Ramos (cell line): ENCODE results near the gene HMGB3.
"Not testable (repeated sequence)": the region's sequence is repeated elsewhere in the genome, so short reads cannot be mapped to it uniquely, and the experiment has no call there.

Experiments
- in situ Hi-C: fragments of 300-500 bp; cut with MboI; formaldehyde crosslinking; loops from one replicate; pipeline ENCODE4 v1.14.3; 2022; ENCODE audit warnings: low sequenced_read_pairs; ENCODE audit not compliant: unreplicated experiment

HMGB3 gene

GRCh38 chrX:150975655-150976390 lies 7.3 kb upstream of the HMGB3 start:
- in situ Hi-C loops: no loop called here

GRCh38 chrX:150977411-150978162 lies 5.5 kb upstream of the HMGB3 start:
- in situ Hi-C loops: no loop called here

GRCh38 chrX:150980186-150980585 lies 2.9 kb upstream of the HMGB3 start:
- in situ Hi-C loops: no loop called here

- in situ Hi-C loops: no loop called here
Measured at GRCh38 chrX:150980711-150981110, 2.4 kb upstream of the HMGB3 start.

- in situ Hi-C loops: no loop called here
Measured at GRCh38 chrX:150982235-150982787, 824 bp upstream of the HMGB3 start.

DNA sequence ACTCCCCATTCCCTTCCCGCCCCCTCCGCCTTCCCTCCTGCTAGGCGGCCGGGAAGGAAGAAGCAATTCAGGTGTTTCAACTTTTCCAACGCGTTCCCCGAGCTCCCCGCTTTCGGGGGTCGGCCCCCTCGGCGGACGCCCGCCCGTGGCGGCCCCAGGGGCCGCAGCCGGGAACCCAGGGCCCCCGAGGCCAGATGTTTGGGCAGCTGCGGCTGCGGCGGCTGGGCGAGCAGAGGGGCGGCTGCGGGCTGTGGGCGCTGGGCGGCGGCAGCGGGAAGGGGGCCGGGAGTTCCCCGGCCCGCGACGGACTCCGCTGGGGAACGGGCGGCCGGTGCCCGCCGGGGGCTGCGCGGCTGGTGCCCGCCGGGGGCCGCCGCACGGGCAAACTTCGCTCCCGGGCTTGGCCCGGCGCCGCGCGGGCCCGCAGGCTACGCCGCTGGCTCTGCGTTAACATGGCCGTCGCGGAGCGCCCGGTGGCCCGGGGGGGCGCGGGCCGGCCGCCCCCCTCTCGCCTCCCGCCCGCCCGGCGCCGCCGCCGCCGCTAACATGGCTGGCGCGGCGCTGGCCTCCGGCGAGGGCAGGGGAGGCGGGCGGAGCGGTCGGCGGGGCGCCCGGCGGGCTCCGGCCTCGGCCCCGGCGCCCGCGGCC lies 510 bp downstream of the HMGB3 start:
- in situ Hi-C loops: no loop called here

GRCh38 chrX:150984169-150984824 lies 1.2 kb downstream of the HMGB3 start:
- in situ Hi-C loops: no loop called here

DNA sequence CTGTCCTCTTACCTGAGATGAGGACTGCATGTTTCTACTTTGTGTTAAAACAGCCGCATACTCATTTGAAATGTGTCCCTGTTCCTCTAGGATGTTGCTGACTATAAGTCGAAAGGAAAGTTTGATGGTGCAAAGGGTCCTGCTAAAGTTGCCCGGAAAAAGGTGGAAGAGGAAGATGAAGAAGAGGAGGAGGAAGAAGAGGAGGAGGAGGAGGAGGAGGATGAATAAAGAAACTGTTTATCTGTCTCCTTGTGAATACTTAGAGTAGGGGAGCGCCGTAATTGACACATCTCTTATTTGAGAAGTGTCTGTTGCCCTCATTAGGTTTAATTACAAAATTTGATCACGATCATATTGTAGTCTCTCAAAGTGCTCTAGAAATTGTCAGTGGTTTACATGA lies 4.6 kb downstream of the HMGB3 start:
- in situ Hi-C loops: not testable (repeated sequence)

DNA sequence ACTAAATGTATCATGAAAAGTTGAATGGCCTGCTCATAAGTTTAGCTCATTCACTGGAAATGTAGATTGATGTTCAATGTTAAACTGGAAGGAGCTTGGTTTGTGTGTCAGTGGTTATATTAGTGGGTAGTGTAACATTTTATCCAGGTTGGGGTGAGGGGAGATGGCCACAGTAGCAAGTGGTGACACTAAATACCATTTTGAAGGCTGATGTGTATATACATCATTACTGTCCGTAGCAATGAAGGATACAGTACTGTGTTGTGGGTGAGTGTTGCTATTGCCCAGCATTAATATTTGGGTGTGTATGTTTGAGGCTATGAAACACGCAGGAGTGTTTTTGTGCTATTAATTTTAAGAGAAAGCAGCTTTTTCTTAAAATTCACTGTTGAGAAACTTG lies 6.3 kb downstream of the HMGB3 start:
- in situ Hi-C loops: no loop called here

- in situ Hi-C loops: no loop called here
Measured at GRCh38 chrX:150990910-150991309, 7.8 kb downstream of the HMGB3 start.

- in situ Hi-C loops: no loop called here
Measured at GRCh38 chrX:151000861-151001331, 17.8 kb downstream of the HMGB3 start.

DNA sequence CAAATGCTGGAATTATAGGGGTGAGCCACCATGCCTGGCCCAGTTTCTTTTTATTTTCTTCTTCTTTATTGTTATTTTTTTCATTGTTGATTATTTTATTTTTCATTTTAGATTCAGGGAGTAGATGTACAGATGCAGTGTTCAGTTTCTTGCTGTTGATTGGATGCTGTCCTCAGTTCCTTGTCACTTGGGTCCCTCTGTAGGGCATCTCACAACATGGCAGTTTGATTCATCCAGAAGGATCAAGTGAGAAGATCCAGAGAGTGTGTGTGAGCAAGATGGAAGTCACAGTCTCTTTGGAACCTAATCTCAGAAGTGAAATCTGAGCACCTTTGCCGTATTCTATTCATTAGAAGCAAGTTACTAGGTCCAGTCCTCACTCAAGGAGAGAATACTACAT lies 20.9 kb downstream of the HMGB3 start:
- in situ Hi-C loops: no loop called here

DNA sequence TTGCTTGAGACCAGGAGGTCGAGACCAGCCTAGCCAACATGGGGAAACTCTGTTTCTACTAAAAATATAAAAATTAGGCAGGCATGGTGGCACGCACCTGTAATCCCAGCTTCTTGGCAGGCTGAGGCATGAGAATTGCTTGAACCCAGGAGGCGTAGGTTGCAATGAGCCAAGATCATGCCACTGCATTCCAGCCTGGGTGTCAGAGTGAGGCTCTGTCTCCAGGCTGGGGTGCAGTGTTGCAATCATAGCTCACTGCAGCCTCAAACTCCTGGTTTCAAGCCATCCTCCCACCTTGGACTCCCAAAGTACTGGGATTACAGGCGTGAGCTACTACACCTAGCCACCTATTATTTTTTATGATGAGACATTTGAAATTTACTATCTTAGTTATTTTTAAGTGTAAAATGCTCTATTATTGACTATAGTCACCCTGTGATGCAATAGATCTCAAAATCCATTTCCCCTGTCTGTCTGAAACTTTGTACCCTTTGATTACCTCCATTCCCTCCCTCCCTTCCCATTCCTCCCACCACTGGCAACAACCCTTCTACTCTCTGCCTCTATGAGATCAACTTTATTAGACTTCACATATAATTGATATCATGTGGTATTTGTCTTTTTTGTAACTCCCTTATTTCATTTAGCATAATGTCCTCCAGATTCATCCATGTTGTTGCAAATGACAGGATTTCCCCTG lies 23.4 kb downstream of the HMGB3 start:
- in situ Hi-C loops: no loop called here

GRCh38 chrX:151009582-151009981 lies 26.4 kb downstream of the HMGB3 start:
- in situ Hi-C loops: no loop called here

GRCh38 chrX:151013164-151013743 lies 30.1 kb downstream of the HMGB3 start:
- in situ Hi-C loops: no loop called here

DNA sequence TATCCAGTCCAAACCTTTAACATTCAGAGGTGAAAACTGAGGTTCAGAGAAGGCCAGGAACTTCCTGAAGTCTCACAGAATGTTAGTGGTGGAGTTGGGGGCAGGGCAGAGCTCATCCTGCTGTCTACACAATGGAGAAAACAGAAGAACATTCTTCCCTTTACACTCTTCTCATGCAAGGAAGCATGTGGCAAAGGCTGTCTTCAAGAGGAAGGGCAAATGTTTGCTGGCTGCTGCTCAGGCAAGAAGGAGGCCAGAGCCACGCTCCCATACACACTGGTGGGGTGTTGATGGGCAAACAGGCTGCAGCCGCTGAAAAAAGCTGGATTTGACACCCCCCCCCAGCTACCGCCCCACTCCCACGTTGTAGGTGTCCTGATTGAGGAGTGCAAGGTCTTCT lies 32.5 kb downstream of the HMGB3 start:
- in situ Hi-C loops: no loop called here

DNA sequence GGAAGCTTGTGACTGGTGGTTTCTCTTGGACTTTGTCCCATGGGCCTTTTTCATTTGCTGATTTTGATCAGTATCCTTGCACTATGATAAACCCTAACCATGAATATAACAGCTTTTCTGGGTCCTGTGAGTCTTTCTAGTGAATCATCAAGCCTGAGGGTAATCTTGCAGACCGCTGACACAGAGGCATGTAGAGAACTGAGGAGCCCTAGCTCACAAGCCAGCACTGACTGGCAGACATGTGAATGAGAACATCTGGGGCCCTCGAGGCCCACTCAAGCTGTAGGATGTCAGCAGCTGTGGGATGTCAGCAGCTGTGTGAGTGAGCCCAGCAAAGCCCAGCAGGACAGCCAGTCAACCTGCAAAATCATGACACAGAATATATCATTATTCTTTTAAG lies 36.7 kb downstream of the HMGB3 start:
- in situ Hi-C loops: no loop called here

GRCh38 chrX:151030845-151031244 lies 47.7 kb downstream of the HMGB3 start:
- in situ Hi-C loops: no loop called here

- in situ Hi-C loops: no loop called here
Measured at GRCh38 chrX:151031391-151031975, 48.3 kb downstream of the HMGB3 start.
